Measurements from ENCODE around the gene CACNA2D4.

DNA sequence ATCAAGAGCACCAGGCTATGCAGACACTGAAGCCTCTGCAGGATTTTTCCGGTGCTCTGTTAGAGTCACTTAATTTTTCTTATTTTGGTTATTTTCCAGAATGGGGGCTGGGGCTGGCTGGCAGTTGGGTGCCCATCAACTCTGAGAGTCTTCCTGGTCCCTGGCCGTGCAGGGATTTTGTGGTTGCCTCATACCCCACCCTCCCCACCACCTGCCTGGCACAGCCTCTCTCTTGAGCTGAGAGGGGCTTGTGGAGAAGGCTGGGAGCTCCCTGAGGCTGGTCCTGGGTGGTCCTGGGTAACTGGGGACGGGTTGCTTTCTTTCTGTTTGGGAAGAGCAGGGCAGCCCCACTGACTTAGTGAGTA lies 74.8 kb downstream of the CACNA2D4 start:
- TF ChIP-seq CTCF (IDR thresholded peaks at IDR 0.05) (no peak), EP300 (IDR thresholded peaks at IDR 0.05) (no peak)
